Measurements from ENCODE around the gene ZNFX1.

DNA sequence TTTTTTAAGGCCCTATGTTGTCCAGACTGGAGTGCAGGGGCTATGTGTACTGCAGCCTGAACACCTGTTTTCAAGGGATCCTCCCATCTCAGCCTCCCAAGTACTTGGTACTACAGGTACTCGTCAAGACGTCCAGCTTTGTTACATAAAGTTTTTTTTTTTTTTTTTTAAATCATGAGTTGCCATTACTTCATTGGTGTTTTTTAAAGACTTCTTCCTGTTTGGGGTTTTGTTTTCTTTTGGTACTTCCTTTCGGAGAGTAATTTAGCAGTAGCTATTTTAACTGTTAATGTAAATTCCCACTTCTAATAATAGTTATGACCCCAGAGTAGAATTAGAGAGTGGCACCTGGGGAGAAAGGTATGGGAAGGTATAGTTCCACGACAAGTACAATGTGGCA, 10.5 kb downstream of the ZNFX1 start:
- TF ChIP-seq, protein P1, sequence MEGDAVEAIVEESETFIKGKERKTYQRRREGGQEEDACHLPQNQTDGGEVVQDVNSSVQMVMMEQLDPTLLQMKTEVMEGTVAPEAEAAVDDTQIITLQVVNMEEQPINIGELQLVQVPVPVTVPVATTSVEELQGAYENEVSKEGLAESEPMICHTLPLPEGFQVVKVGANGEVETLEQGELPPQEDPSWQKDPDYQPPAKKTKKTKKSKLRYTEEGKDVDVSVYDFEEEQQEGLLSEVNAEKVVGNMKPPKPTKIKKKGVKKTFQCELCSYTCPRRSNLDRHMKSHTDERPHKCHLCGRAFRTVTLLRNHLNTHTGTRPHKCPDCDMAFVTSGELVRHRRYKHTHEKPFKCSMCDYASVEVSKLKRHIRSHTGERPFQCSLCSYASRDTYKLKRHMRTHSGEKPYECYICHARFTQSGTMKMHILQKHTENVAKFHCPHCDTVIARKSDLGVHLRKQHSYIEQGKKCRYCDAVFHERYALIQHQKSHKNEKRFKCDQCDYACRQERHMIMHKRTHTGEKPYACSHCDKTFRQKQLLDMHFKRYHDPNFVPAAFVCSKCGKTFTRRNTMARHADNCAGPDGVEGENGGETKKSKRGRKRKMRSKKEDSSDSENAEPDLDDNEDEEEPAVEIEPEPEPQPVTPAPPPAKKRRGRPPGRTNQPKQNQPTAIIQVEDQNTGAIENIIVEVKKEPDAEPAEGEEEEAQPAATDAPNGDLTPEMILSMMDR (IDR thresholded peaks at IDR 0.05), result no peak
- no peak for TF ChIP-seq EZH2 (IDR thresholded peaks at IDR 0.05; ENCODE audit: borderline replicate concordance, insufficient read depth, low read depth, low read length, poor library complexity, severe bottlenecking)

Measured in B cell (primary cell).